Memory B cell (primary cell): Measurements from ENCODE around the gene TMEM212.
"Not testable (repeated sequence)": the region's sequence is repeated elsewhere in the genome, so short reads cannot be mapped to it uniquely, and the experiment has no call there.

Experiments
- ATAC-seq: fragments of 150-1000 bp; cut with Tn5 transposase; 2 replicates; pipeline ENCODE4 v1.10.0; 2021; ENCODE audit warnings: low read depth, mild to moderate bottlenecking, moderate library complexity
- DNase-seq, 2 donors: peaks; one replicate each; pipeline ENCODE4 v3.0.0; 2022; ENCODE audit warnings: low spot score in 2 of 2
- H3K27ac Mint-ChIP-seq: one replicate; pipeline ENCODE4 v1.8.0; 2022; ENCODE audit warnings: mild to moderate bottlenecking, moderate library complexity, mixed read lengths
- H3K27me3 Mint-ChIP-seq: one replicate; pipeline ENCODE4 v1.8.0; 2022; ENCODE audit warnings: mixed read lengths
- H3K36me3 Mint-ChIP-seq: one replicate; pipeline ENCODE4 v1.8.0; 2022; ENCODE audit warnings: mild to moderate bottlenecking, mixed read lengths
- H3K4me1 Mint-ChIP-seq: one replicate; pipeline ENCODE4 v1.8.0; 2022; ENCODE audit warnings: mixed read lengths
- H3K4me3 Mint-ChIP-seq: one replicate; pipeline ENCODE4 v1.8.0; 2022; ENCODE audit warnings: mild to moderate bottlenecking, moderate library complexity, mixed read lengths
- H3K9me3 Mint-ChIP-seq: one replicate; pipeline ENCODE4 v1.8.0; 2022; ENCODE audit warnings: mixed read lengths

TMEM212 gene

GRCh38 chr3:171890398-171890797, 47.2 kb downstream of the TMEM212 start:
- ATAC-seq = no peak

GRCh38 chr3:171892457-171892856, 49.3 kb downstream of the TMEM212 start:
- ATAC-seq (no peak), DNase-seq (no peak)
- Mint-ChIP-seq H3K4me3 (no peak overlapping the region), H3K27ac (no peak overlapping the region), H3K27me3 (peaks cover 5% of the 10 kb centered on the region), H3K36me3 (no peaks in the 10 kb centered on the region), H3K4me1 (no peaks in the 10 kb centered on the region), H3K9me3 (peaks cover 1% of the 10 kb centered on the region)

More at GRCh38 chr3:171890398-171890797, 47.2 kb downstream of the TMEM212 start:
- Mint-ChIP-seq H3K9me3 (peaks cover 1% of the 10 kb centered on the region), H3K27me3 (peaks cover 2% of the 10 kb centered on the region), H3K36me3 (no peaks in the 10 kb centered on the region), H3K27ac (no peak overlapping the region), H3K4me3 (no peak overlapping the region), H3K4me1 (no peaks in the 10 kb centered on the region)
- no peak for DNase-seq

GRCh38 chr3:171895291-171895690, 52.1 kb downstream of the TMEM212 start:
- H3K36me3 Mint-ChIP-seq = no peaks in the 10 kb centered on the region

GRCh38 chr3:171895900-171896299, 52.8 kb downstream of the TMEM212 start:
- no peak for DNase-seq
- H3K27me3 Mint-ChIP-seq = peaks cover 6% of the 10 kb centered on the region
- H3K9me3 Mint-ChIP-seq = no peaks in the 10 kb centered on the region
- ATAC-seq = no peak
- H3K4me1 Mint-ChIP-seq = no peaks in the 10 kb centered on the region
- no peaks in the 10 kb centered on the region for H3K36me3 Mint-ChIP-seq
- H3K27ac Mint-ChIP-seq = no peak overlapping the region
- H3K4me3 Mint-ChIP-seq = no peak overlapping the region

More at GRCh38 chr3:171895291-171895690, 52.1 kb downstream of the TMEM212 start:
- no peaks in the 10 kb centered on the region for H3K4me1 Mint-ChIP-seq
- DNase-seq = no peak
- no peak for ATAC-seq
- H3K27ac Mint-ChIP-seq = no peak overlapping the region
- H3K9me3 Mint-ChIP-seq = no peaks in the 10 kb centered on the region
- H3K4me3 Mint-ChIP-seq = no peak overlapping the region
- peaks cover 6% of the 10 kb centered on the region for H3K27me3 Mint-ChIP-seq

GRCh38 chr3:171896316-171896715, 53.2 kb downstream of the TMEM212 start:
- DNase-seq (no peak), ATAC-seq (no peak)
- Mint-ChIP-seq H3K4me1 (no peaks in the 10 kb centered on the region), H3K27me3 (peaks cover 7% of the 10 kb centered on the region), H3K27ac (no peak overlapping the region), H3K4me3 (no peak overlapping the region), H3K36me3 (no peaks in the 10 kb centered on the region), H3K9me3 (no peaks in the 10 kb centered on the region)

- DNase-seq (no peak), ATAC-seq (no peak)
- Mint-ChIP-seq H3K36me3 (no peaks in the 10 kb centered on the region), H3K27ac (no peak overlapping the region), H3K4me1 (no peaks in the 10 kb centered on the region), H3K9me3 (no peaks in the 10 kb centered on the region), H3K4me3 (no peak overlapping the region), H3K27me3 (peaks cover 8% of the 10 kb centered on the region)
Observed at GRCh38 chr3:171898192-171898591, 55.0 kb downstream of the TMEM212 start.

GRCh38 chr3:171900446-171900845, 57.3 kb downstream of the TMEM212 start:
- Mint-ChIP-seq H3K27ac (no peak overlapping the region), H3K9me3 (no peaks in the 10 kb centered on the region), H3K4me1 (no peaks in the 10 kb centered on the region), H3K27me3 (peaks cover 9% of the 10 kb centered on the region), H3K36me3 (no peaks in the 10 kb centered on the region), H3K4me3 (no peak overlapping the region)
- ATAC-seq = no peak
- DNase-seq = no peak

GRCh38 chr3:171901615-171902312, 58.6 kb downstream of the TMEM212 start:
- no peaks in the 10 kb centered on the region for H3K4me1 Mint-ChIP-seq
- DNase-seq = no peak
- peaks cover 9% of the 10 kb centered on the region for H3K27me3 Mint-ChIP-seq
- no peak overlapping the region for H3K4me3 Mint-ChIP-seq
- H3K27ac Mint-ChIP-seq = no peak overlapping the region
- no peaks in the 10 kb centered on the region for H3K9me3 Mint-ChIP-seq
- no peak for ATAC-seq
- no peaks in the 10 kb centered on the region for H3K36me3 Mint-ChIP-seq

- no peak for DNase-seq
- ATAC-seq = no peak
- Mint-ChIP-seq H3K27me3 (peaks cover 5% of the 10 kb centered on the region), H3K36me3 (no peaks in the 10 kb centered on the region), H3K4me3 (no peak overlapping the region), H3K27ac (no peak overlapping the region), H3K9me3 (no peaks in the 10 kb centered on the region), H3K4me1 (no peaks in the 10 kb centered on the region)
Observed at GRCh38 chr3:171904829-171905228, 61.7 kb downstream of the TMEM212 start.

- H3K4me3 Mint-ChIP-seq, H3K27ac Mint-ChIP-seq, H3K36me3 Mint-ChIP-seq, H3K4me1 Mint-ChIP-seq, H3K9me3 Mint-ChIP-seq, DNase-seq, H3K27me3 Mint-ChIP-seq, ATAC-seq: not testable (repeated sequence)
Observed at GRCh38 chr3:171906503-171906902, 63.4 kb downstream of the TMEM212 start.

GRCh38 chr3:171906951-171907676, 64.0 kb downstream of the TMEM212 start:
- Mint-ChIP-seq H3K27ac (no peak overlapping the region), H3K9me3 (peaks cover 1% of the 10 kb centered on the region), H3K4me1 (no peaks in the 10 kb centered on the region), H3K27me3 (peaks cover 3% of the 10 kb centered on the region), H3K36me3 (no peaks in the 10 kb centered on the region), H3K4me3 (no peak overlapping the region)
- ATAC-seq (no peak), DNase-seq (no peak)

GRCh38 chr3:171907761-171908160, 64.6 kb downstream of the TMEM212 start:
- no peak for DNase-seq
- Mint-ChIP-seq H3K27ac (no peak overlapping the region), H3K4me1 (no peaks in the 10 kb centered on the region), H3K27me3 (peaks cover 3% of the 10 kb centered on the region), H3K9me3 (peaks cover 1% of the 10 kb centered on the region), H3K36me3 (no peaks in the 10 kb centered on the region), H3K4me3 (no peak overlapping the region)
- no peak for ATAC-seq

- H3K27ac Mint-ChIP-seq = no peak overlapping the region
- H3K27me3 Mint-ChIP-seq = no peaks in the 10 kb centered on the region
- H3K9me3 Mint-ChIP-seq = peaks cover 1% of the 10 kb centered on the region
- H3K4me3 Mint-ChIP-seq = no peak overlapping the region
- DNase-seq = no peak
- no peaks in the 10 kb centered on the region for H3K4me1 Mint-ChIP-seq
- ATAC-seq = no peak
- H3K36me3 Mint-ChIP-seq = no peaks in the 10 kb centered on the region
Observed at GRCh38 chr3:171908731-171909130, 65.6 kb downstream of the TMEM212 start.
